Measurements from ENCODE around the gene TMTC2. TPM values are rescaled to one million over a fixed set of nuclear protein-coding genes. Genes with fewer than 3 reads are reported as not detected.

TMTC2 gene
- total RNA-seq, 4 donors from 2014 or later: 10.5 to 15.9 (median 11.5) TPM

GRCh38 chr12:82873309-82873708, 186.6 kb downstream of the TMTC2 start:
- ATAC-seq (ENCODE audit: low FRiP score) (no peak), DNase-seq (ENCODE audit: low spot score) (no peak)
- TF ChIP-seq, protein P1, sequence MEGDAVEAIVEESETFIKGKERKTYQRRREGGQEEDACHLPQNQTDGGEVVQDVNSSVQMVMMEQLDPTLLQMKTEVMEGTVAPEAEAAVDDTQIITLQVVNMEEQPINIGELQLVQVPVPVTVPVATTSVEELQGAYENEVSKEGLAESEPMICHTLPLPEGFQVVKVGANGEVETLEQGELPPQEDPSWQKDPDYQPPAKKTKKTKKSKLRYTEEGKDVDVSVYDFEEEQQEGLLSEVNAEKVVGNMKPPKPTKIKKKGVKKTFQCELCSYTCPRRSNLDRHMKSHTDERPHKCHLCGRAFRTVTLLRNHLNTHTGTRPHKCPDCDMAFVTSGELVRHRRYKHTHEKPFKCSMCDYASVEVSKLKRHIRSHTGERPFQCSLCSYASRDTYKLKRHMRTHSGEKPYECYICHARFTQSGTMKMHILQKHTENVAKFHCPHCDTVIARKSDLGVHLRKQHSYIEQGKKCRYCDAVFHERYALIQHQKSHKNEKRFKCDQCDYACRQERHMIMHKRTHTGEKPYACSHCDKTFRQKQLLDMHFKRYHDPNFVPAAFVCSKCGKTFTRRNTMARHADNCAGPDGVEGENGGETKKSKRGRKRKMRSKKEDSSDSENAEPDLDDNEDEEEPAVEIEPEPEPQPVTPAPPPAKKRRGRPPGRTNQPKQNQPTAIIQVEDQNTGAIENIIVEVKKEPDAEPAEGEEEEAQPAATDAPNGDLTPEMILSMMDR (IDR thresholded peaks at IDR 0.05): no peak

GRCh38 chr12:82873951-82874350, 187.2 kb downstream of the TMTC2 start:
- ATAC-seq (ENCODE audit: low FRiP score) (no peak), DNase-seq (ENCODE audit: low spot score) (no peak)
- TF ChIP-seq, protein P1 (IDR thresholded peaks at IDR 0.05): no peak

- ATAC-seq (ENCODE audit: low FRiP score) (no peak), DNase-seq (ENCODE audit: low spot score) (no peak)
Observed at GRCh38 chr12:82874945-82875344, 188.2 kb downstream of the TMTC2 start.

GRCh38 chr12:82876075-82876474, 189.4 kb downstream of the TMTC2 start:
- TF ChIP-seq, protein P1 (IDR thresholded peaks at IDR 0.05): no peak
- no peak for ATAC-seq (ENCODE audit: low FRiP score)
- DNase-seq (ENCODE audit: low spot score): no peak

More at GRCh38 chr12:82874945-82875344, 188.2 kb downstream of the TMTC2 start:
- TF ChIP-seq, protein P1 (IDR thresholded peaks at IDR 0.05): no peak

DNA sequence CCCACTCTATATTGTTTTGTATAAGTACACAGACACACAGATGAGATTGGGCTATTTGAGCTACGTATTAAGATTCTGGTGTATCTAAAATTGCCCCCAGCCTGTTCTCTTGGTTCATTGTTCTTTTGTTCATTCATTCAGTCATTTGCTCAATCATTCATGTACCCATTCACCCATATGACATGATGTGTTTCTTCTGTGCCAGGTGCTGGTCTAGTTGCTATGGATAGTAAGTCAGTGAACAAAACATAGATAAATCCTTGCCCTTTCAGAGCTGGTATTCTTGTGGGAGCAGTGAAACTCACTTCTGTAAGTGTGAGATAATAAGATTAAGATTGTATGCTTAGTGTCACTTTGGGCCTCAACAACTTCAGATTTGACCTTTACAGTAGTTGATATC, 191.3 kb downstream of the TMTC2 start:
- TF ChIP-seq, protein P1 (IDR thresholded peaks at IDR 0.05): no peak
- ATAC-seq (ENCODE audit: low FRiP score) (no peak), DNase-seq (ENCODE audit: low spot score) (no peak)

DNA sequence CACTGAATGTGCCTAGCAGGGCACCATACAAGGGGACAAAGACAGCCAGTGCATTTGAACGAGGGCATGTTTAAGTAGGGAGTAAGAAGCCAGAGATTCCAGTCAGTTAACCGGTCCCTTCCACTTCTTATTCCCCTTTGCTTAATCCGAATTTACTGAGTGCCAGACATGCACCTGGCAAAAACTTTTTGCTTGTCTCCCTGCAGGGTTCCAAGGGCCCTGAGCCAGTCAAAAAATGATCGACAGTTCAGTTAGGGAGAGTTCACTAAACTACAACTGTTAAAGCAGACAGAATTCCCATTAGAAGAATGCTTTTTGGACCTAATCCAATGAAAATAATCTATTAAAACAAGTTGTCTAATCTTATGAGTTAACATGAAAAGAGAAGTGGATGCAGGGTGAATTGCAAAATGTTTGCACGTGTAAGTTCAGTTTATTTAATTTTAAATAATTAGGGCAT, 193.8 kb downstream of the TMTC2 start:
- ATAC-seq (ENCODE audit: low FRiP score) (peak; percentile 37), DNase-seq (ENCODE audit: low spot score) (no peak)

More for the DNA sequence above, 193.8 kb downstream of the TMTC2 start:
- TF ChIP-seq, protein P1 (IDR thresholded peaks at IDR 0.05): no peak
